Keratinocyte (primary cell): ENCODE measurements around the gene GALNT8. TPM values are rescaled to one million over a fixed set of nuclear protein-coding genes. Genes with fewer than 3 reads are reported as not detected.

ENCODE experiments used
- DNase-seq: peaks from one replicate; pipeline ENCODE4 v3.0.0-alpha.2; 2011; ENCODE audit warnings: low read depth, missing footprints, low spot score
- FAIRE-seq: peaks from 2 replicates; lab custom pipeline; 2011; peaks lifted over from hg19 to GRCh38; lab: Jason Lieb, UNC
- H2AFZ ChIP-seq: 2 replicates; pipeline ENCODE4 v1.6.0; 2012; ENCODE audit warnings: low read length, control low read depth, inconsistent platforms; ENCODE audit not compliant: control insufficient read depth
- H3K27ac ChIP-seq: 2 replicates; pipeline ENCODE4 v1.5.1; 2011; ENCODE audit warnings: low read length; ENCODE audit not compliant: control insufficient read depth, insufficient read depth
- H3K27me3 ChIP-seq: 3 replicates; pipeline ENCODE4 v1.6.0; 2011; ENCODE audit warnings: low read length; ENCODE audit not compliant: control insufficient read depth, insufficient read depth; ENCODE audit errors: extremely low read depth
- H3K36me3 ChIP-seq, 2 experiments: 2 replicates in 1 of 2; 3 replicates in 1 of 2; pipeline ENCODE4 v1.5.1; 2011; ENCODE audit warnings: low read length in 2 of 2, mild to moderate bottlenecking in 1 of 2; ENCODE audit not compliant: control insufficient read depth in 2 of 2, insufficient read depth in 2 of 2; ENCODE audit errors: extremely low read depth in 1 of 2
- H3K4me1 ChIP-seq: 3 replicates; pipeline ENCODE4 v1.5.1; 2011; ENCODE audit warnings: low read length; ENCODE audit not compliant: control insufficient read depth, insufficient read depth; ENCODE audit errors: extremely low read depth
- H3K4me2 ChIP-seq: 3 replicates; pipeline ENCODE4 v1.6.0; 2011; ENCODE audit warnings: low read depth, low read length; ENCODE audit not compliant: control insufficient read depth, insufficient read depth; ENCODE audit errors: extremely low read depth
- H3K4me3 ChIP-seq, 3 experiments: fragments of 200-600 bp in 1 of 3; sonication (generic) in 1 of 3; 2 replicates in 2 of 3; 3 replicates in 1 of 3; pipeline ENCODE4 v1.5.1; 2011 to 2016; ENCODE audit warnings: low read length in 3 of 3, mild to moderate bottlenecking in 3 of 3, control low read depth in 2 of 3, inconsistent platforms in 1 of 3, low read depth in 1 of 3, mixed read lengths in 1 of 3, mixed run types in 1 of 3, moderate library complexity in 1 of 3; ENCODE audit not compliant: control insufficient read depth in 2 of 3, insufficient read depth in 2 of 3; ENCODE audit errors: extremely low read depth in 1 of 3
- H3K79me2 ChIP-seq: 2 replicates; pipeline ENCODE4 v1.6.0; 2012; ENCODE audit warnings: low read length; ENCODE audit not compliant: control insufficient read depth, insufficient read depth
- H3K9ac ChIP-seq: 3 replicates; pipeline ENCODE4 v1.6.0; 2011; ENCODE audit warnings: low read length; ENCODE audit not compliant: control insufficient read depth, insufficient read depth; ENCODE audit errors: extremely low read depth
- H3K9me1 ChIP-seq: 3 replicates; pipeline ENCODE4 v1.6.0; 2011; ENCODE audit warnings: low read length; ENCODE audit not compliant: control insufficient read depth, insufficient read depth; ENCODE audit errors: extremely low read depth
- H3K9me3 ChIP-seq: 2 replicates; pipeline ENCODE4 v1.5.1; 2012; ENCODE audit warnings: low read depth, low read length; ENCODE audit not compliant: control insufficient read depth
- H4K20me1 ChIP-seq: 3 replicates; pipeline ENCODE4 v1.6.0; 2011; ENCODE audit warnings: low read length; ENCODE audit not compliant: control insufficient read depth, insufficient read depth; ENCODE audit errors: extremely low read depth
- CTCF ChIP-seq, 3 experiments: IDR thresholded peaks in 1 of 3; conservative IDR thresholded peaks in 1 of 3; optimal IDR thresholded peaks in 1 of 3; 2 replicates in 2 of 3; 3 replicates in 1 of 3; pipeline versions ENCODE3 to v1.5.1; 2011; ENCODE audit warnings: low read length in 3 of 3, mild to moderate bottlenecking in 3 of 3, moderate library complexity in 2 of 3, control low read depth in 1 of 3, inconsistent platforms in 1 of 3; ENCODE audit not compliant: insufficient read depth in 2 of 3; ENCODE audit errors: extremely low read depth in 1 of 3
- EZH2 ChIP-seq: IDR thresholded peaks from one replicate; pipeline ENCODE4 v1.6.1; 2012; ENCODE audit warnings: inconsistent platforms, mild to moderate bottlenecking, low read length, moderate library complexity
- dilution Hi-C: fragments of 300-500 bp; cut with MboI; formaldehyde crosslinking; loops from one replicate; pipeline ENCODE4 v1.7.0; 2020; ENCODE audit warnings: low sequenced_read_pairs; ENCODE audit not compliant: extremely low pct_ligation_motif_present
- polyA plus RNA-seq, 5 experiments: library from polyadenylated mRNA; depleted of rRNA in 3 of 5; stranded (reverse) in 3 of 5; stranded (forward) in 1 of 5; unstranded in 1 of 5; fragments of >200 nt; gene quantifications; 1 replicate in 1 of 5; 2 replicates in 3 of 5; 3 replicates in 1 of 5; pipeline versions ENCODE4 v1.2.1 to v1.2.3, GENCODE V29; 2011 to 2012; ENCODE audit warnings: missing spikeins in 2 of 5, low read depth in 1 of 5, low replicate concordance in 1 of 5

The GALNT8 gene
- polyA plus RNA-seq, 1 donor (not counting 4 experiments of a cell fraction or from before 2014, with no cell fraction given), result 0.10 TPM

GRCh38 chr12:4789776-4790175 lies 69.6 kb downstream of the GALNT8 start:
- Histone ChIP-seq H3K27ac (no peak overlapping the region), H3K27me3 (no peaks in the 10 kb centered on the region), H3K9me3 (no peaks in the 10 kb centered on the region), H3K4me3 (no peak overlapping the region), H2AFZ (no peak overlapping the region), H3K36me3 (no peaks in the 10 kb centered on the region), H4K20me1 (no peaks in the 10 kb centered on the region), H3K9me1 (no peaks in the 10 kb centered on the region), H3K4me1 (no peaks in the 10 kb centered on the region), H3K4me2 (no peak overlapping the region), H3K9ac (no peak overlapping the region), H3K79me2 (no peaks in the 10 kb centered on the region)
- DNase-seq (no peak), FAIRE-seq (no peak)
- no peak for TF ChIP-seq CTCF (optimal IDR thresholded peaks at IDR 0.05 in 1 of 3, IDR thresholded peaks at IDR 0.05 in 1 of 3, conservative IDR thresholded peaks at IDR 0.05 in 1 of 3; ENCODE audit: extremely low read depth in 1 of 3, insufficient read depth in 2 of 3, low read length in 3 of 3)
- TF ChIP-seq EZH2, result no peak
- dilution Hi-C loops, result no loop called here

GRCh38 chr12:4791497-4791896 lies 71.3 kb downstream of the GALNT8 start:
- Histone ChIP-seq H3K9me1 (no peaks in the 10 kb centered on the region), H3K27me3 (no peaks in the 10 kb centered on the region), H3K4me3 (no peak overlapping the region), H3K4me1 (no peaks in the 10 kb centered on the region), H3K36me3 (no peaks in the 10 kb centered on the region), H2AFZ (no peak overlapping the region), H4K20me1 (no peaks in the 10 kb centered on the region), H3K4me2 (no peak overlapping the region), H3K9me3 (no peaks in the 10 kb centered on the region), H3K79me2 (no peaks in the 10 kb centered on the region), H3K27ac (no peak overlapping the region), H3K9ac (no peak overlapping the region)
- TF ChIP-seq EZH2 (no peak), CTCF (optimal IDR thresholded peaks at IDR 0.05 in 1 of 3, IDR thresholded peaks at IDR 0.05 in 1 of 3, conservative IDR thresholded peaks at IDR 0.05 in 1 of 3; ENCODE audit: extremely low read depth in 1 of 3, insufficient read depth in 2 of 3, low read length in 3 of 3) (no peak)
- dilution Hi-C loops, result no loop called here
- FAIRE-seq (no peak), DNase-seq (no peak)
